22Rv1 (cell line): ENCODE measurements around the gene AGXT.

Source experiments
- CTCF ChIP-seq: fragments of 450-650 bp; IDR thresholded peaks from 2 replicates; pipeline ENCODE4 v1.5.1; 2017; ENCODE audit warnings: mild to moderate bottlenecking
- ZFX ChIP-seq: fragments of 450-650 bp; IDR thresholded peaks from 2 replicates; pipeline ENCODE4 v1.6.1; 2017; ENCODE audit warnings: antibody characterized with exemption, borderline replicate concordance

GRCh38 chr2:240877460-240878340 lies 9.1 kb downstream of the AGXT start:
- TF ChIP-seq CTCF (no peak), ZFX (no peak)
